HG03342 (cell line): ENCODE results near the gene RFX2.
A peak's percentile ranks its signal among the peaks of the same experiment; 100 is the strongest.
"Not testable (repeated sequence)": the region's sequence is repeated elsewhere in the genome, so short reads cannot be mapped to it uniquely, and the experiment has no call there.

Experiments
- ATAC-seq: cut with Tn5 transposase; IDR thresholded peaks from one replicate; pipeline ENCODE4 v1.9.1; 2021; ENCODE audit warnings: mild to moderate bottlenecking, moderate library complexity; ENCODE audit not compliant: unreplicated experiment

RFX2 gene

DNA sequence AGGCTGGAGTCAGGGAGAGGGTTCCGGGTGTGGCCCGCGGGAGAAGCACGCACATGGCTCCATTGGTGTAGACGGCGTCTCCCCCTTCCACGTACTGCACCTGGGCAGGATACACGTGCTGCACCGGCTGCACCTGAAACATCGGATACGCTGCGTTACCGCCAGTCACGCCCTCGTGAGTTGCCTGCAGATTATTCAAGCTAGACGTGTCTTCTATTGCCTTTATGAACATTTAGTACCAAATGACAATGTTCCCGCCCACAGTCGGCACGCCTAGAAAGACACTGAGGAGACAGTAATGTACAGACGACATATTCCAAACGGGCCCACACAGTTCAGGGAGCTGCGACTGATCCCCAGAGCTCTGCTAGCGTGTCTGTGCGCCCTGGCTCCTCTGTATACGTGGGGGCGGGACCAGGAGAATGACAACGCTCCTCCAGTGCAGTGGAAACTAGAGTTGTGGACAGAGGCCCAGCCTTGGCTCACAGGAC is 68.3 kb downstream of the RFX2 start:
- no peak for ATAC-seq

DNA sequence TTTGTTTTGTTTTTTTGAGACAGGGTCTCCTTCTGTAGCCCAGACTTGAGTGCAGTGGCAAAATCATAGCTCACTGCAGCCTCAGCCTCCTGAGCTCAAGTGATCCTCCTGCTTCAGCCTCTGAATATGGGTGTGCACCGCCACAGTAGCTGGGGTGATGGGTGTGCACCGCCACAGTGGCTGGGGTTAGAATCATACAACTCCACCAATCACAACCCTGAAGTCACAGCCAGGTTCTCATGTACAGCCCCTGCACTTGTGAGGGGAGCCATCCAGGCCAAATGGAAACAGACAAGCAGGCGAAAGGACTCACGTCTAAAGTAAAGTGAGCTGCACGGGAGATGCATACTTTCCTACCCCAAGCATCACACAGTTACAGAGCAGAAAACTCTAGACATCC is 69.2 kb downstream of the RFX2 start:
- no peak for ATAC-seq

DNA sequence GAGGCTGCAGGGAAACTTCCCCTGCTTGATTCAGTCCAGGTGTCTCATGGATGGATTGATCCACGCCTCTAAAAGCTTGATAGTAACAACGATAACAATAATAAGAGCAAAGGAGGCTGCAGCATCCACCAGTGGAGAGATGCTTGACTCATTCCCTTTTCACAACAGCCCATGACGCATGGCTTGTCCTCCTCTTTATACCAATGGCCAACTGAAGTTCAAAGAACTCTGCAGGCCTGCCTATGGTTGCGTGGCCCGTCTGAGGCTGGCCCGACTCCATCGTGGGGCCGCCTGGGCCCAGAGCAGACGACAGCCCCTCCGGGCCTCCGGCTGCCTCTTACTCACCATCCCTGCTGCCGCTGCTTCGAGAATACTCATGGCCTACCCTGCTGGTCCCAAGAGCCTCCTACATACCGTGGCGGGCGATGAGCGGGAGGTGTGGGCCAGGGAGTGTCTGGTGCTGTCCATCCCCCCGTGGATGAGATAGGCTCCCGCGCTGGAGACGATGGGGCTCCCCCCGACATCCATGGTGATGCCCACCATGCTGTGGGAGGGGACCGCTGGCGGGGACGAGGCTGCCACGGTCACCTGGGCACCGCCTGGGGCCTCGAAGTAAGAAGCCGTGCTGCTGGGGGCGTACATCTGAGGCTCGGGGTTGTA is 70.6 kb downstream of the RFX2 start:
- ATAC-seq, result no peak

GRCh38 chr19:6038634-6039405 is 71.5 kb downstream of the RFX2 start:
- peak; percentile 59 for ATAC-seq

DNA sequence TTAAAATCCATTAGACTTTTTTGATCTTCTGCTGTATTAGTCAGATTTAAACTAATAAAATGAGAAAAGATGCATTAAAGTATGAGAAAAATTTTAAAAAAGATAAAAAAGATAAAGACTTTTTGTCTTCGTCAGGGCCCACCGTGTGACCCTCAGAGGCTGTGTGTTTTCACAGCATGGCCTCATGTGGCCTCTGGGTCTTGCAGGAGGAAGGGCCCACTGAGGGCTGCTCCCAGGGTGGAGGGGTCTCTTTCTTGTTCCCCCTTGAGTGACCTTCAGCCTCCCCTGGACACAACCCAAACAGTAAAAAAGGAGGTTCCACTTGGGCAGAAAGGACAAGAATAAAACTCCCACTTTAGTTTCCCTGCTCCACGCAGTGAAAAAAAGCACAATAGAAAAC is 75.3 kb downstream of the RFX2 start:
- ATAC-seq, result no peak

DNA sequence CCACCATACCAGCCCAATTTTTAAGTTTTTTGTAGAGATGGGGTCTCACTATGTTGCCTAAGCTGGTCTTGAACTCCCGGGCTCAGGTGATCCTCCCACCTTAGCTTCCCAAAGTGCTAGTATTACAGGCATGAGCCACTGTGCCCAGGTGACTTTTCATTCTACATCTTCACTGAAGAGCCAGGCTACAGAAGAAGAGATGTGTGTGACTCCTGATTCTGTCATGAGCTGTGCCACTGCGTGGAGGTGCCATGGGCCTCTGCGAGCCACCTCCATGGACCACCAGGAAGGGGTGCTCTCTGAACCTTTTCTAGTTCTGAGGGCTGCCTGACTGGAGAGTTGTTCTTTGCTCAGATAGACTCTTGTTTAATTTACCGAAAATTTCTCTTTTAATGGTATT is 75.8 kb downstream of the RFX2 start:
- no peak for ATAC-seq

DNA sequence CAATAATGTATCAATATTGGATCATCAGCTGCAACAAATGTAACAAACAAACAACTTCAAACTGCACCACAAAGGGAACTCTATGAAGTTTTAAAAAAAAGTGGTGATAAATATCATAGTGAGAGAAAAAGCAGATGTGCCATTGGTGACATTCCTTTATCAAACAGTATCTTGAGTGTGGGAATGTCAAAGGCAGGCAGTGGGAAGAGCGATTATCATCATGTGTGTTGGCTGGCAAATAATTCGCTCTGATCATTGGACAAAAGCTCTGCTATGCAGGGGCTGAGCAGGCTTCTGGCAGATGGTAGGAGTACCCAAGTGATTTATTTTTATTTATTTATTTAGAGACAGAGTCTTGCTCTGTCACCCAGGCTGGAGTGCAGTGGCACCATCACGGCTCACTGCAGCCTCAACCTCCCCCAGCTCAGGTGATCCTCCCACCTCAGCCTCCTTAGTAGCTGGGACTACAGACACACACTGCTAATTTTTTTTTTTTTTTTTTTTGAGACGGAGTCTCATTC is 76.5 kb downstream of the RFX2 start:
- ATAC-seq, result no peak

DNA sequence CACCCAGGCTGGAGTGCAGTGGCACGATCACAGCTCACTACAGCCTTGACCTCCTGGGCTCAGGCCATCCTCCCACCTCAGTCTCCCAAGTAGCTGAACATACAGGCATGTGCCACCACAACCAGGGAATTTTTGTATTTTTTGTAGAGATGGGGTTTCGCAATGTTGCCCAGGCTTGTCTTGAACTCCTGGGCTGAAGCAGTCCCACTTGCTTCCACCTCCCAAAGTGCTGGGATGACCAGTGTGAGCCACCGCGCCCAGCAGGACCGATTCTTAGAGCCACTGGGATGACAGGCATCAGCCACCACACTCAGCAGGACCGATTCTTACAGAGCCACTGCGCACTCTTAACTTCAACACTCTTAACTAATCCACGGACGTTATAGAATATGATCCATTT is 77.5 kb downstream of the RFX2 start:
- no peak for ATAC-seq

DNA sequence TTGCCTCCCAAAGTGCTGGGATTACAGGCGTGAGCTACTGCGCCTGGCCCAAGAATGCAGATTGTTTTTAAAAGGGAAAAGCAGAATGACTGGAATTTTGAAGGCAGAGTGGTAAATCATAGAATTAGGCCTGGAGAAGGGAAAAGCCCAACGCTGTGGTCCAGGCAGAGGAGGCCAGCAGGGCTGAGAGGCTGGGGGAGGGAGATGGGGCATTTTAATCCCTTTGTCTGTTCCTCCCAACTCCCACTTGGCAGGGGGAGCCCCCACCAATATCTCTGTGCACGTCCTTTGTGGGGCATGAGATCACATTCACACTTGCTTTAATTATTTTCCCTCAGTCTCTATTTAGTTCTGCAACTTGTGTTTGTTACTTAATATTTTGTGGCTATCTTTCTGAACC is 77.9 kb downstream of the RFX2 start:
- ATAC-seq, result no peak

DNA sequence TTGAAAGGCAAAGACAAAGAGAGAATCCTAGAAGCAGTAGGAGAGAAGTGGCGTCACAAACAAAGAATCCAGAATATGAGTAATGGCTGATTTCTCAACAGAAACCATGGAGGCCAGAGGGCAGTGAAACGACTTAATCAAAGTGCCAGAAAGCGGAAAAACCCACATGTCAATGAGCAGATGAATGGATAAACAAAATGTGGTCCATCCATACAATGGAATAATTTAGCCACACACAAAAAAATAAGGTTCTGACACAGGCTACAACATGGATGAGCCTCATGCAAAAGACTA is 80.1 kb downstream of the RFX2 start:
- ATAC-seq, result no peak

- no peak for ATAC-seq
Observed at GRCh38 chr19:6026390-6027227, 83.7 kb downstream of the RFX2 start.

DNA sequence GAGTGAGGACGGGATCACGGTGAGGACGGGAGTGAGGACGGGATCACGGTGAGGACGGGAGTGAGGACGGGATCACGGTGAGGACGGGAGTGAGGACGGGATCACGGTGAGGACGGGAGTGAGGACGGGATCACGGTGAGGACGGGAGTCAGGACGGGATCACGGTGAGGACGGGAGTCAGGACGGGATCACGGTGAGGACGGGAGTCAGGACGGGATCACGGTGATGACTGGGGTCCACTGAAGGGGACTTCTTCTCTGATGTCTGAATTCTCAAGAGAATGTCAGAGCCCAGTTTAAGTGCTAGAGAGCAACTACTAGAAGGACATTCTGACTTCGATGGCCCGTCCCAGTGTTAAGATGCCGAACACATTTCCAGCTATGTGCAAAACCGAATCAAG is 85.5 kb downstream of the RFX2 start:
- not testable (repeated sequence) for ATAC-seq

GRCh38 chr19:6023936-6024335 is 86.4 kb downstream of the RFX2 start:
- ATAC-seq, result no peak

DNA sequence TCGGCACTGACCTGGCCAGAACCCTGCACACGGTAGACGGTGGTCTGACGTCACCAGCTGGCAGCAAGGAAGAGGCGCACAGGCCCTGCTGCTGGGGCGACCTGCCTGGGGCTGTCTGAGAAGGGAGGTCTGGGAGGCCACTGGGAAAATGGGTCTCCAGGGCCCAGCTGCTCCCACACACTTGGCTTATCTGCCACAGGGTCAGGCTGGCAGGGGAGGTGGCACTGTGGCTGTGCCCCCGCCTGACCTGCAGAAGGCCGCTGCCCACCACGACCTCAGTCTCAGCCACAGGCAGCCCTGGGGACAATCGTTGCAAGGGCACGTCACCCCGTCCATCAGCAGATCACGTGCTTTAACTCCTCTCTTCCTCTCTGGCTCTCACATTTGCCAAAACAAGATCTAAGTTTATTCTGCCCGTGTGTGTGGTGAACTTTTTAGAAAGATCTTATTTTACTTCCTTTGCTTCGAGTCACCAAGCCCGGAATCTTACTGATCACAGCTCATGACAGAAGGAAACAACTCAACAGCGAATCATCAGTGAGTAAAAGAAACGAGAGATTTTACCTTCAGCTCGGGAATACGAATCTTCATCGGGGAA is 87.1 kb downstream of the RFX2 start:
- ATAC-seq, result no peak

- no peak for ATAC-seq
Observed at GRCh38 chr19:6022570-6023064, 87.7 kb downstream of the RFX2 start.

- ATAC-seq, result no peak
Observed at GRCh38 chr19:6021878-6022569, 88.3 kb downstream of the RFX2 start.

GRCh38 chr19:6020972-6021805 is 89.1 kb downstream of the RFX2 start:
- ATAC-seq, result no peak

- ATAC-seq, result no peak
Observed at GRCh38 chr19:6020166-6020882, 90.0 kb downstream of the RFX2 start.

GRCh38 chr19:6018786-6019185 is 91.5 kb downstream of the RFX2 start:
- ATAC-seq, result no peak
